Endodermal cell (in vitro differentiated cells): ENCODE measurements around the gene NOTCH2. TPM values are rescaled to one million over a fixed set of nuclear protein-coding genes. Genes with fewer than 3 reads are reported as not detected.

Experiments used
- DNase-seq: peaks from one replicate; pipeline ENCODE4 v3.0.0-alpha.2; 2017
- H3K27ac ChIP-seq: 2 replicates; pipeline ENCODE4 v1.5.1; 2013; ENCODE audit warnings: mild to moderate bottlenecking, low read depth, low read length, moderate library complexity
- H3K27me3 ChIP-seq: 2 replicates; pipeline ENCODE4 v1.6.1; 2013; ENCODE audit warnings: mild to moderate bottlenecking, low read length, moderate library complexity; ENCODE audit not compliant: insufficient read depth, control insufficient read depth, poor library complexity, severe bottlenecking
- H3K36me3 ChIP-seq: 2 replicates; pipeline ENCODE4 v1.7.0; 2013; ENCODE audit warnings: mild to moderate bottlenecking, low read length, moderate library complexity; ENCODE audit not compliant: control insufficient read depth, insufficient read depth
- H3K4me1 ChIP-seq: one replicate; pipeline ENCODE4 v1.7.0; 2013; ENCODE audit warnings: low read length; ENCODE audit not compliant: control insufficient read depth, insufficient read depth
- H3K4me3 ChIP-seq: 2 replicates; pipeline ENCODE4 v1.5.1; 2013; ENCODE audit warnings: mild to moderate bottlenecking, low read length, moderate library complexity
- H3K9ac ChIP-seq: 2 replicates; pipeline ENCODE4 v1.6.1; 2013; ENCODE audit warnings: mild to moderate bottlenecking, low read length, moderate library complexity; ENCODE audit not compliant: poor library complexity, severe bottlenecking; ENCODE audit errors: extremely low read depth
- H3K9me3 ChIP-seq: 2 replicates; pipeline ENCODE4 v1.6.1; 2013; ENCODE audit warnings: mild to moderate bottlenecking, low read length, moderate library complexity; ENCODE audit not compliant: control insufficient read depth
- H3K27ac Mint-ChIP-seq: 2 replicates; pipeline ENCODE4 v1.8.0; 2020; ENCODE audit warnings: mixed read lengths
- H3K27me3 Mint-ChIP-seq: 2 replicates; pipeline ENCODE4 v1.8.0; 2021; ENCODE audit warnings: mild to moderate bottlenecking, mixed read lengths; ENCODE audit not compliant: insufficient read depth
- H3K36me3 Mint-ChIP-seq: 2 replicates; pipeline ENCODE4 v1.8.0; 2020; ENCODE audit warnings: low read depth, mixed read lengths
- H3K4me1 Mint-ChIP-seq: 2 replicates; pipeline ENCODE4 v1.8.0; 2020; ENCODE audit warnings: mixed read lengths
- H3K4me3 Mint-ChIP-seq: 2 replicates; pipeline ENCODE4 v1.8.0; 2020; ENCODE audit warnings: mild to moderate bottlenecking, moderate library complexity, mixed read lengths
- H3K9me3 Mint-ChIP-seq: 2 replicates; pipeline ENCODE4 v1.8.0; 2020; ENCODE audit warnings: mild to moderate bottlenecking, mixed read lengths
- WGBS, 2 experiments: methylation state at CpG; one replicate each; pipeline versions ENCODE4 v1.1.5 to v1.1.7; 2013; ENCODE audit warnings: missing lambda C conversion rate in 2 of 2, mixed read lengths in 1 of 2; ENCODE audit not compliant: insufficient coverage in 1 of 2, insufficient read length in 1 of 2; 5-methylcytosine and 5-hydroxymethylcytosine counted together
- total RNA-seq, 2 donors: library from RNA; stranded (reverse); fragmentation: NEBNext Ultra II Directional in 1 of 2; extraction: Animal tissue kit (Norgen Biotek cat#: 25700) in 1 of 2; gene quantifications; 2 replicates in 1 of 2; 3 replicates in 1 of 2; pipeline ENCODE4 v1.2.1, GENCODE V29; 2021
- TF ChIP-seq, protein P1 (sequence below): fragments of 200-600 bp; sonication (generic); conservative IDR thresholded peaks from 2 replicates; pipeline ENCODE4 v1.5.0; 2021; ENCODE audit warnings: antibody characterized with exemption, mild to moderate bottlenecking

The NOTCH2 gene
- total RNA-seq, 2 donors from 2014 or later, result 79.0 to 88.3 TPM

GRCh38 chr1:119935373-119935772 is 134.1 kb downstream of the NOTCH2 start:
- H3K9me3 ChIP-seq, result peaks cover 9% of the 10 kb centered on the region
- H3K27ac ChIP-seq, result no peak overlapping the region
- H3K4me1 ChIP-seq, result no peaks in the 10 kb centered on the region
- no peak overlapping the region for H3K27ac Mint-ChIP-seq
- peaks cover 72% of the 10 kb centered on the region for H3K36me3 ChIP-seq
- H3K4me1 Mint-ChIP-seq, result no peaks in the 10 kb centered on the region
- no peaks in the 10 kb centered on the region for H3K27me3 ChIP-seq
- 85 to 100% methylated on average over 1 of the region's 1 CpG for WGBS, 2 experiments
- peaks cover 71% of the 10 kb centered on the region for H3K36me3 Mint-ChIP-seq
- DNase-seq, result no peak
- H3K4me3 ChIP-seq, result no peak overlapping the region
- TF ChIP-seq, protein P1, sequence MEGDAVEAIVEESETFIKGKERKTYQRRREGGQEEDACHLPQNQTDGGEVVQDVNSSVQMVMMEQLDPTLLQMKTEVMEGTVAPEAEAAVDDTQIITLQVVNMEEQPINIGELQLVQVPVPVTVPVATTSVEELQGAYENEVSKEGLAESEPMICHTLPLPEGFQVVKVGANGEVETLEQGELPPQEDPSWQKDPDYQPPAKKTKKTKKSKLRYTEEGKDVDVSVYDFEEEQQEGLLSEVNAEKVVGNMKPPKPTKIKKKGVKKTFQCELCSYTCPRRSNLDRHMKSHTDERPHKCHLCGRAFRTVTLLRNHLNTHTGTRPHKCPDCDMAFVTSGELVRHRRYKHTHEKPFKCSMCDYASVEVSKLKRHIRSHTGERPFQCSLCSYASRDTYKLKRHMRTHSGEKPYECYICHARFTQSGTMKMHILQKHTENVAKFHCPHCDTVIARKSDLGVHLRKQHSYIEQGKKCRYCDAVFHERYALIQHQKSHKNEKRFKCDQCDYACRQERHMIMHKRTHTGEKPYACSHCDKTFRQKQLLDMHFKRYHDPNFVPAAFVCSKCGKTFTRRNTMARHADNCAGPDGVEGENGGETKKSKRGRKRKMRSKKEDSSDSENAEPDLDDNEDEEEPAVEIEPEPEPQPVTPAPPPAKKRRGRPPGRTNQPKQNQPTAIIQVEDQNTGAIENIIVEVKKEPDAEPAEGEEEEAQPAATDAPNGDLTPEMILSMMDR, result no peak
- no peaks in the 10 kb centered on the region for H3K9me3 Mint-ChIP-seq
- H3K27me3 Mint-ChIP-seq, result no peaks in the 10 kb centered on the region
- H3K9ac ChIP-seq, result no peak overlapping the region
- H3K4me3 Mint-ChIP-seq, result no peak overlapping the region

DNA sequence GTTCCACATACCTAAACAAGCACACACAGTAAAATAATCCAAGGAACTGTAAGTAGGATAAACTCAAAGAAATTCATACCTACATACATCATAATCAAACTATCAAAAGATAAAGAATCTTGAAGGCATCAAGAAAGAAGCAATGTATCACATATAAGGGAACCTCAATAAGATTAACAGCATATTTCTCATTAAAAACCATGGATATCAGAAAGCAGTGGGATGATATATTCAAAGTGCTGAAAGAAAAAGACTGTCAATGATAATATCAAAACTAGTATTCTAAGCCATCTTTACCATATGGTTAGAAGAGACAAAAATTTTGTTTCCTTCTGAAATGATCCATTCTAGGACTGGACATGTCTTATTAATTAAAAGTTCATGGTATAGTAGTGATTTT is 136.1 kb downstream of the NOTCH2 start:
- no peak for DNase-seq
- Mint-ChIP-seq H3K4me3 (no peak overlapping the region), H3K36me3 (peaks cover 66% of the 10 kb centered on the region), H3K4me1 (no peaks in the 10 kb centered on the region), H3K27me3 (no peaks in the 10 kb centered on the region), H3K9me3 (no peaks in the 10 kb centered on the region), H3K27ac (no peak overlapping the region)
- H3K9me3 ChIP-seq, result peaks cover 9% of the 10 kb centered on the region
- TF ChIP-seq, protein P1, result no peak
- no peak overlapping the region for H3K4me3 ChIP-seq
- H3K9ac ChIP-seq, result no peak overlapping the region
- no peaks in the 10 kb centered on the region for H3K4me1 ChIP-seq
- peaks cover 68% of the 10 kb centered on the region for H3K36me3 ChIP-seq
- no peaks in the 10 kb centered on the region for H3K27me3 ChIP-seq
- no peak overlapping the region for H3K27ac ChIP-seq

DNA sequence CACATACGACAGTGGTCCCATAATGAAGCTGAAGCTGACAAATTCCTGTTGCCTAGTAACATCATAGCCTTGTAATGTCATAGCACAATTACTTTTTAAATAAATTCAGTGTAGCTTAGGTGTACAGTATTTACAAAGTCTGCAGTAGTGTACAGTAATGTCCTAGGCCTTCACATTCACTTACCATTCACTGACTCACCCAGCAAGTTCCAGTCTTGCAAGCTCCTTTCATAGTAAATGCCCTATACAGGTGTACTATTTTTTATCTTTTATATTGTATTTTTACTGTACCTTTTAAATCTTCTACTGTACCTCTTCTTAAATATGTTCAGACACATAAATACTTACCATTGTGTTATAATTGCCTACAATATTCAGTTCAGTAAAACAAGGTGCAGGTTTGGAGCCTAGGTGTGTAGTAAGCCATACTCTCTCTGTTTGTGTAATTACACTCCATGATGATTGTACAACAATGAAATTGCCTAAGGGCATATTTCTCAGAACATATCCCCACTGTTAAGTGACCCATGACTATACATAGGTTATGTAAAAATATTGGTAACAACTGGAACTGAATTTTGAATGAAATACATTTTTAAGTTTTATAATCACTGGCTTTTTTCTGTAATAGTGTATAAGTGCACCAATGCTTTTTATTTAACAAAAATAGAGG is 139.7 kb downstream of the NOTCH2 start:
- H3K36me3 ChIP-seq, result peaks cover 62% of the 10 kb centered on the region
- Mint-ChIP-seq H3K9me3 (no peaks in the 10 kb centered on the region), H3K27me3 (no peaks in the 10 kb centered on the region), H3K27ac (no peak overlapping the region), H3K4me1 (no peaks in the 10 kb centered on the region), H3K36me3 (peaks cover 53% of the 10 kb centered on the region), H3K4me3 (no peak overlapping the region)
- H3K27me3 ChIP-seq, result no peaks in the 10 kb centered on the region
- H3K27ac ChIP-seq, result no peak overlapping the region
- 88 to 100% methylated on average over 1 of the region's 1 CpG for WGBS, 2 experiments
- H3K4me1 ChIP-seq, result no peaks in the 10 kb centered on the region
- TF ChIP-seq, protein P1, result no peak
- no peak overlapping the region for H3K4me3 ChIP-seq
- H3K9me3 ChIP-seq, result peaks cover 9% of the 10 kb centered on the region
- H3K9ac ChIP-seq, result no peak overlapping the region
- DNase-seq, result no peak
